ENCODE results near the gene CLSTN2.

GRCh38 chr3:140376136-140376889, 441.3 kb downstream of the CLSTN2 start:
- TF ChIP-seq CTCF (IDR thresholded peaks at IDR 0.05) (no peak), POLR2A (IDR thresholded peaks at IDR 0.05) (no peak), EP300 (IDR thresholded peaks at IDR 0.05) (no peak)
